SU-DHL-6 (cell line): ENCODE results near the gene CD79A.

Source experiments
- H2AFZ ChIP-seq: fragments of 200-600 bp; sonication (generic); 2 replicates; pipeline ENCODE4 v1.6.1; 2014; ENCODE audit warnings: low read depth, mild to moderate bottlenecking, moderate library complexity, mixed read lengths, antibody characterized with exemption, low read length; ENCODE audit not compliant: severe bottlenecking
- H3F3A ChIP-seq: fragments of 200-600 bp; shearing (Covaris generic); 2 replicates; pipeline ENCODE4 v1.6.0; 2016; ENCODE audit warnings: antibody characterized with exemption, mild to moderate bottlenecking; ENCODE audit not compliant: insufficient read depth
- H3K27ac ChIP-seq: fragments of 200-600 bp; sonication (generic); 2 replicates; pipeline ENCODE4 v1.5.1; 2016; ENCODE audit warnings: low read depth, mild to moderate bottlenecking, low read length, moderate library complexity, mixed read lengths
- H3K27me3 ChIP-seq: fragments of 200-600 bp; sonication (generic), shearing (Covaris generic); 2 replicates; pipeline ENCODE4 v1.6.0; 2014; ENCODE audit warnings: mild to moderate bottlenecking, low read length
- H3K36me3 ChIP-seq: fragments of 200-600 bp; sonication (generic); 2 replicates; pipeline ENCODE4 v1.6.1; 2014; ENCODE audit warnings: mild to moderate bottlenecking, low read length, mixed read lengths
- H3K4me2 ChIP-seq: fragments of 300-600, 200-600 bp; shearing (Covaris generic), sonication (generic); 2 replicates; pipeline ENCODE4 v1.6.0; 2014; ENCODE audit warnings: low read length, low read depth, mild to moderate bottlenecking; ENCODE audit not compliant: poor library complexity, severe bottlenecking
- H3K4me3 ChIP-seq: fragments of 200-600 bp; sonication (generic); 2 replicates; pipeline ENCODE4 v1.5.1; 2014; ENCODE audit warnings: antibody characterized with exemption, low read length, mild to moderate bottlenecking, mixed read lengths; ENCODE audit not compliant: insufficient read depth, poor library complexity, severe bottlenecking
- H3K79me2 ChIP-seq: fragments of 200-600 bp; sonication (generic); 2 replicates; pipeline ENCODE4 v1.6.1; 2014; ENCODE audit warnings: mild to moderate bottlenecking, low read length, moderate library complexity; ENCODE audit not compliant: insufficient read depth
- H3K9ac ChIP-seq: fragments of 200-600 bp; sonication (generic); 2 replicates; pipeline ENCODE4 v1.7.0; 2014; ENCODE audit warnings: mild to moderate bottlenecking, low read length
- H3K9me2 ChIP-seq: fragments of 200-600 bp; sonication (generic); replicated peaks from 2 replicates; pipeline ENCODE4 v1.6.1; 2014; ENCODE audit warnings: low read length; ENCODE audit not compliant: insufficient read depth
- H3K9me3 ChIP-seq: fragments of 200-600 bp; sonication (generic); 2 replicates; pipeline ENCODE4 v1.6.1; 2014; ENCODE audit warnings: low read length, mixed read lengths; ENCODE audit not compliant: insufficient read depth
- H4K20me1 ChIP-seq: fragments of 200-600 bp; sonication (generic); 2 replicates; pipeline ENCODE4 v1.6.1; 2014; ENCODE audit warnings: low read depth, mild to moderate bottlenecking, antibody characterized with exemption, low read length, moderate library complexity, mixed read lengths
- CTCF ChIP-seq: fragments of 200-600 bp; sonication (generic); IDR thresholded peaks from one replicate; pipeline ENCODE4 v1.5.1; 2017; ENCODE audit warnings: antibody characterized with exemption, mild to moderate bottlenecking, low read length, moderate library complexity; ENCODE audit not compliant: insufficient read depth, poor library complexity, severe bottlenecking
- EZH2phosphoT487 ChIP-seq: fragments of 200-600 bp; sonication (generic), shearing (Covaris generic); conservative IDR thresholded peaks from 2 replicates; pipeline ENCODE4 v1.6.1; 2018; ENCODE audit warnings: mild to moderate bottlenecking, antibody characterized with exemption, low read length, moderate library complexity, mixed read lengths

The CD79A gene

DNA sequence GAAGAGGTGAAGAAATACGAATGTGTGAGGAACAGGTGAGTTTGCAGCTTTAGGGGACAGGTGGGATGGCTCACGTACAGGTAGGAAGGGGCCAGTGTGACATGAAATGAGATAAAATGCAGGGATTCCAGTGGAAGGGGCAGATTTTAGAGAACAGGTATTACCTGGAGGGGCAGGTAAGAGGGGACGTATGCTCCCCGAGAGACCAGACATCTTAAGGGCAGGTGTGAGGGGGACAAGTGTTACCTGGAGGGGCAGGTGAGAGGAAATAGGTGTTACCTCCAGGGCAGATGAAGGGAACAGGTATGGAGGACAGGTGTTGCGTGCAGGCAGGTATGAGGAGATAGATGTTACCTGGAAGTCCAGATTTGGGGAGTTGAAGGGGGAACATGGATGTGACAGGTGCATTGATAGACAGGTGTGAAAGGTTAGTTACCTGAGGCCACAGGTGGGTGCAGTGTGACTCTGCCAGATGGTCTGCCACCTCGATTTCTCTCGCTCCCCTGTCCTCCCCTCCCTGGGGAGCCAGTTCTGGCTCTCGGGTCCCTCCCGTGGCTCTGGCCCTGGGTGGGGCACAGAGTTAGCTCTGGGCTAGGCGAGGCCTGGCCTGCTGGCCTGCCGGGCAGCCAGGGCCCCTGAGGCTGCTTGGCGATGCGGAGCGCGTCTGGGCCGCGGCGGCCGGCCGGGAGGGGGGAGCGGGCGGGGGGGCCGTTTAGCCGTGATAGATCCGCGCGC, 49.1 kb downstream of the CD79A start:
- H3K79me2 ChIP-seq, result peaks cover 16% of the 10 kb centered on the region
- no peak overlapping the region for H3K9ac ChIP-seq
- H3K27ac ChIP-seq, result no peak overlapping the region
- no peak overlapping the region for H2AFZ ChIP-seq
- peaks cover 17% of the 10 kb centered on the region for H3F3A ChIP-seq
- no peak overlapping the region for H3K4me3 ChIP-seq
- no peaks in the 10 kb centered on the region for H4K20me1 ChIP-seq
- no peaks in the 10 kb centered on the region for H3K9me2 ChIP-seq
- no peaks in the 10 kb centered on the region for H3K36me3 ChIP-seq
- no peaks in the 10 kb centered on the region for H3K27me3 ChIP-seq
- H3K9me3 ChIP-seq, result no peaks in the 10 kb centered on the region
- H3K4me2 ChIP-seq, result no peak overlapping the region
- TF ChIP-seq CTCF, result no peak

DNA sequence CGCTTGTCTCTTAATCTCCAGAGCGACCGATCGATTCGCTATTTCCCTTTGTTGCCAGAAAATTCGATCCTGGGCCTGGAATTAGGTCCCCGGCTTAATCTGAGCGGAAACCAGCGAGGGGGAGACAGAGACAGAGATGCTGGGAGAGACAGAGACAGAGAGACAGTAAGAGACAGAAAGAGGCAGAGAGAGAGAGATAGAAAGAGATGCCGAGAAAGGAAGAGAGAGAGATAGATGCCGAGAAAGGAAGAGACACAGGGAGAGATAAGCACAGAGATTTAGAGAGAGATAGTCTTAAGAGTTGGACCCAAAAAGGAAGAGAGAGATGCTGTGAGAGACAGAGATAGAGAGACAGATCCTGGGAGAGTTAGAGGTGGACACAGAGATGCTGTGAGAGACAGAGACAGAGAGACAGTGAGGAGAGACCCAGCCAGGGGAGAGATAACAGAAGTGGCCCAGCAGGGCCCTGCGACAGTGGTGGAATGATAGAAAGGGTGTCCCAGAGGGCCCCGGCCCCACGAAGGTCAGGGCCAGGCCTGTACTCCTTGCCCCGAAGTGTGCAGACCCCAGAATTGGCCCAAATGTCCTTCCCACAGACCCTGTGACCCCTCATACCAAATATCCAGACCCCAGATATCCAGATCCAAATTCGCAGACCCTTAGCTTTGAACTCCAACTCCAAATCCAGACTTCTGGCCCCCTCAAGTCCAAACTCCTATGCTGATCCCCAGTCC, 49.9 kb downstream of the CD79A start:
- Histone ChIP-seq H3K27me3 (no peaks in the 10 kb centered on the region), H3K9me3 (no peaks in the 10 kb centered on the region), H2AFZ (no peak overlapping the region), H3K9me2 (no peaks in the 10 kb centered on the region), H3K4me3 (peak overlapping the region; percentile 69), H3K9ac (peak overlapping the region; percentile 91), H3K27ac (peak overlapping the region; percentile 99), H4K20me1 (no peaks in the 10 kb centered on the region), H3K79me2 (peaks cover 12% of the 10 kb centered on the region), H3K4me2 (peak overlapping the region; percentile 84), H3F3A (peaks cover 17% of the 10 kb centered on the region), H3K36me3 (no peaks in the 10 kb centered on the region)
- TF ChIP-seq EZH2phosphoT487 (no peak), CTCF (no peak)

DNA sequence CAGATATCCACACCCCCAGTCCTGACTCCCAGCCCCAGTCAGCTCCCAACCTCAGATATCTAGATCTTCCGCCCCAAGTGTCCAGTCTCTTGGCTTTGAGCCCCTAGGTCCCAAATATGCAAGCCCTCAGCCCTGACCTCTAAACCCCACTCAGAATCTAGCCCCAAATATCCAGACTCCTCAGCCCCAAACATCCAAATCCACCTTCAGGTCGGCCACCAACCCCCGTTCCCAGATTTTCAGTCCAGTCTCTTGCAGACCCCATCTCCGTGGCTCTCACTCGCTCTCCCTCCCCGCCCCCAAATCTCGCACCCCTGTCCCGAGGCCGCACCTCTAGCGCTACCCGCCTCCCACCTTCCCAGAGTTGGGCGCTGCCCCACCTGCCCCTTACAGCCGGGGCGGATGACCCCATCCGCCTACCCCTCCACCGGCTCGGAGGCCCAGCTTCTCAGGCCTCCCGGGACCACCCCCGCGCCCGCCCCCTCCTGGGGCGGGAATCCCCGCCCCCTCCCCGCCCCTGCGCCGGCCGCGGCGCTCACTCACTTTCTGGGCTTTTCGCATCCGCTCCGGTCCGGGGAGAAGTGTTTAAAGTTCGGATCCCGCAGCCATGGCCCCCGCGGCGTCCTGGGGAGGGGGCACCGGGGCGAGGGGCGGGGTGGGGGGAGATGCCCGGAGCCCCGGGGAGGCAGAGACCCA, 50.6 kb downstream of the CD79A start:
- no peak overlapping the region for H2AFZ ChIP-seq
- peaks cover 8% of the 10 kb centered on the region for H3K79me2 ChIP-seq
- H3K9me3 ChIP-seq, result no peaks in the 10 kb centered on the region
- peak overlapping the region; percentile 99 for H3K27ac ChIP-seq
- H3F3A ChIP-seq, result peaks cover 17% of the 10 kb centered on the region
- H3K27me3 ChIP-seq, result no peaks in the 10 kb centered on the region
- no peaks in the 10 kb centered on the region for H3K9me2 ChIP-seq
- H3K4me3 ChIP-seq, result peak overlapping the region; percentile 69
- peak overlapping the region; percentile 84 for H3K4me2 ChIP-seq
- peak overlapping the region; percentile 91 for H3K9ac ChIP-seq
- no peak for TF ChIP-seq CTCF
- TF ChIP-seq EZH2phosphoT487, result no peak
- no peaks in the 10 kb centered on the region for H3K36me3 ChIP-seq
- no peaks in the 10 kb centered on the region for H4K20me1 ChIP-seq
